ENCODE results near the gene AFF1.
"Not testable (repeated sequence)": the region's sequence is repeated elsewhere in the genome, so short reads cannot be mapped to it uniquely, and the experiment has no call there.

AFF1 gene

DNA sequence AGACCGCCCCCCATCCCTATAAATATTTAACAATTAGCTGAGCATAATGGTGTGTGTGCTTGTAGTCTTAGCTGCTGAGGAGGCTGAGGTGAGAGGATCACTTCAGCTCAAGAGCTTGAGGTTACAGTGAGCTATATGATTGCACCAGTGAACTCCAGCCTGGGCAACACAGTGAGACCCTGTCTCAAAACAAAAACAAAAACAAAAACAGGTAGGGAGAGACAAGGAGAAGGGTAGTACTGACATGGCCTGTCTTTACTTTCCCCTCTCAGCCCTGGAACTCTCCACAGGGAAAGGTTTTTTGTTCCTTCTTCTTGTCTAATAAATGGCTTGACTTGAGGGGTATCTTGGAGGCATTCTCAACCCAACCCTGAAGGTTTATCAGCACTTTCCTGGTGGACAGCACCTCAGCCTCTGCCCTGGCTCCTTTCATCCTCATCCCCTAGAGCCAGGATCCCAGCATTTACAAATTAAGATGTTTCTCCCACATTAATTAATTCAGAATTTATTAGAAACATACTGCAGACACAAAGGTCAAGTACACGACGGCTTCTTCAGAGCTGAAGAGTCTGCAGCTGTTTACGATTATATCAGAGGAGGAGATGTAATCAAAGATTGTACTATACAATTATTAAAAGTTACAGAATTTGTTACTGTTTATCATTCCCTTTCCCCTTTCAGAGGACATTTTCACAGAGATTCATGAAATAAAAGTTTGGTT is 131.8 kb downstream of the AFF1 start:
- FAIRE-seq: peak; percentile 89

DNA sequence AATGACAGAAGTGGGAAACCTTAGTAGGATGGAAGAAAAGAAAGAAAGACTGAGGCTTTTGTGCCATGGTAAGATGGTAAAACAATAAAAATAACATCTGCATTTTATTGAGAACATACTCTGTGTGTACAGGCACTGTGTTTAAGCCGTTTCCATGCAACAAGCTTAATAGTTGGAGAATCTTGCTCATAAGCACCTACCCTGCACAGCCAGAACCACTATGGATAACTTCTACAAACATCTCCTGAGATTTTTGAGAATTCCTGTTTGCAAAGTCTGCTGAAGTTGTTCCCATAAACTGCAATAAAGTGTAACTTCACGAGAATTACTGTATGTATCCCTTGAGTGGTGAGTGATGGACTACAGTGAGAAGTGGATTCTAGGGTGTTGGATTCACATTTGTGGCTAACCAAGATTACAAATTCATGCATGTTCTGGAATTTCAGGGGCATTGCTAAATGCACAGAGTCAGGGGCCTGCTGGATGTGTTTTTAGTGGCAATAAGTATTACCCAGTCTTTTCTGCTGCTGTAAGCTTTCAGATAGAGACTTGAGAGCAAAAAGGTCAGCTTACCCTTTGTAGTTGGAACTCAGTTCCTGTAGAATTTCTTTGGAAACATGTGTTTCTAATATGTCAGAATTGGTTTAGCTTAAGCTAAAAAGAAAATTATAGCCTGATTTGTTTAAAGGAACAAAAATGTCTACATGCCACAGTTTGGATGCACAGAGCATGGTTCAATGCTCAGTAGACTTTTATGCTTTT is 132.5 kb downstream of the AFF1 start:
- peak; percentile 86 for FAIRE-seq

DNA sequence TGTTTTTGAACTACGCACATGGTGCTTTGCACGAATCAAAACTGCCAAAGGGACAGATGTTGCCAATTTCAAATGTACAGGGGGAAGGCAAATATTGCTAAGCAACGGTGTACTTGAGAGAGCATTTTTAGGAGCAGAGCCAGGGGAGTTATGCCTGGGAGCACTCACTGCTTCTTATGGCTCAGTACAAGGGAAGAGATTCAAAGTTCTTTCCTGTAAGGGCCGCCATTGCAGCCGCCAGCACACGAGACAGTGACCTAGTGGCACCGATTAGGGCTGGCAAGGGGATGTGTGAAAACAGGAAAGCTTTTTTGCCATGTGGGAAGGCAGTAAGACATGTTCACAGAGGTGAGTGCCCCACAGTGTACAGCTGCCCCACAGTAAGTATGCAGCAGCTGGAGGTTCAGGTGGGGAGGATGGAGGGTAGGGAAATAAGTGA is 133.8 kb downstream of the AFF1 start:
- FAIRE-seq: no peak

DNA sequence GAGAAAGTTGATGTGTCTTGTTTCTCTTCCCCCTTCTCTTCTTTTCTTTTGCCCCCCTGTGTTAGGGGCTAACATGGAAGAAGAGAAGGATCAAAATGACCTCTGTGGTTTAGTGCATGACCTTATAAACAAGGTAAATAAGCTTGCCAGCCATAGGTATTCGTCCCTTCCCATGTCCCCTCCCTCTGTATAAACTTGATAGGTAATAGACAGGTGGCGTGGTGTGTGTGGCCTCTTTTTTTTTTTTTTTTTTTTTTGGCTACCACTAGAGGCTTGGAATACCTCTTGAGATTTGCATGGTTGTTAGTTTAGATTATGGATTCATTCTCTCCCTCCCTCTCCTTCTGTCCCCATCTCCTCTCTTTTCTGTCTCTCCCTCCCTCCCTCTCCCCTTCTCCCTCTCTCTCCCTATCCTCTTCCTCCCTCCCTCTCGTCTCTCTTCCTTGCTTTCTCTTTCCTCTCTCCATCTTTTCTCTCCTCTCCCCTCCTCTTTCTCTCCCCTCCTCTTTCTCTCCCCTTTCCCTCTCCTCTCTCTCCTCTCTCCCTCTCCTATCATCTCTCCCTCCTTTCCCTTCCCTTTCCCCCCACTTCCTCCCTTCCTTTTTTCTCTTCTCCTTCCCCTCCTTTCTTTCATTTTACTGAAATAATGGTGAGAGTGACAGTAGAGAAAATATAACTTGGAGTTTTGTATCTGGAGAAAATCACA is 134.4 kb downstream of the AFF1 start:
- no peak for FAIRE-seq

DNA sequence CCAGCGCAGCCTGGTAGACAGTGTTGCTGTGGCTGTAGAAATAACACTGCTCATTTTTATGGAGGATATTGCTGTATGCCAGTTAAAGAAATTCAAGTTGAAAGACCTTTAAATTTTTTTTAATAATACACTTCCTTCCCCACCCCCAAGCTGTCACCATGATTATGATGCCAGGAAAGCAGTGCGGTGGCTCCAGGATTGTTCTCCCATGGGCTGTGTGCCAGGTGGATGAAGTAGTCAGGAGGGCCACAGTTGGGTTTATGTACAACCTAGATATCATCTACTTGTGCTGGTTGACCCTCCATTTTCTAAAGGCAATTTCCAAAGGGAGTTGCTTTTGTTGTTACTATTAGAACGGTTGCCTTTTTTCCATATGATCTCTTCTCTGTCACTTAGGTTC is 136.6 kb downstream of the AFF1 start:
- no peak for FAIRE-seq

DNA sequence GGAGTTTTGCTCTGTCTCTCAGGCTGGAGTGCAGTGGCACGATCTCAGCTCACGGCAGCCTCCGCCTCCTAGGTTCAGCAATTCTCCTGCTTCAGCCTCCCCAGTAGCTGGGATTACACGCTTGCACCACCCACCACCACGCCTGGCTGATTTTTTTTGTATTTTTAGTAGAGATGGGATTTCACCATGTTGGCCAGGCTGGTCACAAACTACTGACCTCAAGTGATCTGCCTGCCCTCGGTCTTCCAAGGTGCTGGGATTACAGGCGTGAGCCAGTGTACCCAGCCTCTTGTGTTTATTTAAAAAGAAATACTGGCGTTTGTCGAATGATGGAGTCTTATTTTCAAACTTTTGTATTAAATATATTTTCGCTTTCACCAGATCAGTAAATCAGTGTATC is 137.7 kb downstream of the AFF1 start:
- FAIRE-seq: not testable (repeated sequence)

DNA sequence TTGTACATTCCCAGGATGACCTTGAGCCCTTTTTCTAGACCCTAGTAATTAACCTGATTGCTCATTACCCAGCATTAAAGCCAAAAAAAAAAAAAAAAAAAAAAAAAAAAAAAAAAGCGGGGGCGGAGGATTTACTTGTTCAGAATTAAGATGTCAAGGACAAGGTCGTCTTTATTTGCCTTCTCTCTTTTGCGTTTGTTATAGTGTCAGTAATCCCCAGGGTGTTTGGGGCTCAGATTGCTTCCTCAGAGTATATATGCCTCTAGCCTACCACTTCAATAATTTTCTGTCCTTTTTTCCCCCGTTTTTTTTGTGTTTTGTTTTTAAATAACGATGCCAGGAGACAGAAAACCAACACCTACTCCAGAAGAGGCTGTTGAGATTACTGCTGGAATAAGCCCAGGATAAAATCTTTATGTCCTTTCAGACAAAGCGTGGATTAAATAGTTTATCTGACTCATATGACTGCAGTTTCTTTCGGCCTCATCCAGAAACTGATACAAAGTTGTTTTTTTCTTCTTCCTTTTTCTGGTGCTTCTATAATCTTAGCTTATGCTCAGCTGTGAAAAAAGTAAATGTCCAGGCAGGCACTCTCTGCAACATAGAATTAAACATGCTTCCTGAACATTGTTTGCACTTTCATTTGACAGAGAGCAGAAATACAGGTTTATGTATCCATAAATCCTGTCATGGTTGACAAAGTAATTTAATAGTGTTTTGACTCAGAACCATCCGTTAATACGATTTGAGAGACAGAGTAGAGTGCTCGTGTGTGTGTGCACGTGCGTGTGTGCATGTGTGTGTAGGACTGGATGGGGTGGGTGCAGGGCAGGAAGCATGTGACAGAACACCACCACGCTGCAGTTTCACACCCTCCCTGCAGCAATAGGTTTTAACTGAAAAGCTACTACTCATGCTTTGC is 138.6 kb downstream of the AFF1 start:
- FAIRE-seq: peak; percentile 48

DNA sequence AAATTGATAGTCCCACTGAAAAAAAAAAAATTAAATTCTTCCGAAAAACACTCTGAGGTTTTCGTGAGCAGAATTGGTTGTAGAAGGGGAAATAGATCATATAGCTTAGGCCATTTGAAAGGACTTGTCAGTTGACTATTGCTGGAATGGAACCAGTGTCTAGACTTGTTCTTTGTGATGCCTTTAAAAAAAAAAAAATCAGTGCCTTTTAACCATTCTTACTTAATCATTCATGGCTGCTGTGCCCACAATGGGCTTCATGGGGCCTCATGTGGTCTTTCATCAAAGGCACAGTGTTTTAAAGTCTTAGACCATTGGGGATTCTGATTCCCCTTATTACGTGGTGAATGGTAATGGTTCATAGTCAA is 139.3 kb downstream of the AFF1 start:
- FAIRE-seq: no peak

DNA sequence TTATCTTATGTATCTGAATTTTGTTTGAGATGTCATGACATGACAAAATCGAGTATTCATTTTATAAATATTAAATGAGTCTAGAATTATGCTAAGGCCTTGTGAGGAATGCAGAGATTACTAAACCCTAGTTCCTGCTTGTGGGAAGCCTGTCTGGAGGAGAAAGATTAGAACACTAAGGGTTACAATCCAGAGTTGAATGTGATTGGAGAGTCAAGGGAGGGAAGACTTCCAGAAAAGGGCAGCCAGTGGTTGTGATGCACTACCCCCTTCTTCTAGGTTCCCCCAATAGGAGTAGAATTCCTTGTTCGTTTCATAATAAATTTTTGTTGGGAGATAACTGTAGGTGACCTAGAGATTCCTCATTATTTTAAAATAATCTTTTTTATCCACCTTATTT is 141.1 kb downstream of the AFF1 start:
- FAIRE-seq: no peak

DNA sequence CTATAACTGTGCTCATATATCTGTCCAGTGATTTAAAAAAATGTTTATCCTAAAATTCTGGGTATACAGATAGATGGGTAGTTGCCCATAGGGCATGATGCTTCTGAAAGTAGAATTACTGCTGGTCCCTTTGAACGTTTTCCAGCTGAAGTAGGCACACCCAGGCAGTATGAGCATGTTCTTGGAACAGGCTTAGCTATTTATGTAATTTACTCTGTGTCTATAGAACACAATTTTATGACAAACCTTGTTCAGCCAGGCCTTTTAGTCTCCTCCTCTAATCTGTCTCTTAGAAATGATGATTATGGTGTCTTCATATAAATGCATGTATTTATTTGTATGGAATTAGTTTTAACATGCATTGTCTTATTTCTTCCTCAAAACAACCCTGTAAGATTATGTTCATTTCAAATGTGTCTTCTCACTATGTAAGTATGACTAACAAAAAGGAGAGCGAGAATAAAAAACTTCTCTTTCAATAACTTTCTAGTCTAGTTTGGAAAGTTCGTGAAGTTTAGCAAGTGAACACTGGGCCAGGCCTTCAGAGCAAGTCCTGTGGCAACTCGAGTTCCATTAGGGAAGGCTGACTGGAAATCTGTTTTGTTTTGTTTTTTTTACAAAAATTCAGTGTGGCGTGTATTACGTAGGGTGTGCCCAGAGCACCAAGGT is 142.0 kb downstream of the AFF1 start:
- FAIRE-seq: no peak

DNA sequence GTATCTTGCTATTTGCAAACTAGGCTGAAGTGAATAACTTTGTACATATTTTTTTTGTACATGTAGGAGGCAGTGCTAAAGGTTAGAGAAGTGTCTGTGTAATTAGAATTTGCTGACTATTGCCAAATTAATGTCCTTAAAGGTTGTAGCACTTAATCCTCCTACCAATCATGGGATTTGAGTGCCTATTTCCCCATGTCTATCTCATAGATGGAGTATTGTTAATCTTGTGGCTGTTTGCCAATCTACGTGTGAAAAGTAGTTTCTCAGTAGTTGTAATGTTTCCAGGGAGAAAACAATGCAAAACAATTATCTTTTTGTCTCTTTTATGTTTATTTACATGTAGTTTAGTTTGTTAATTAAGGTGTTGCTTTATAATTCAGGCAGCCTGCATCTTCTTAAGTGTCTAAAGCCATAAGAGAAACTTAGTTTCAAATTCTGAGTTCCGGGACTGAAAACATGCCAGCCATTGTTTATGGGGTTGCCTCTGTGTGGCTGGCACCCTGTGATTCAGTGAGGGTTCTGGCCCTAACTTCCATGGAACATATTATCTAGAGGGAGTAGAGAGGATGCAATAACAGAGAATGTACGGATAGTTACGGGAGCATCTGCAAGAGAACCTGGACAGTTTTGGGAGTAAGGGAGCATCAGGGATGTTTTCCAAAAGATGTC is 143.2 kb downstream of the AFF1 start:
- no peak for FAIRE-seq

DNA sequence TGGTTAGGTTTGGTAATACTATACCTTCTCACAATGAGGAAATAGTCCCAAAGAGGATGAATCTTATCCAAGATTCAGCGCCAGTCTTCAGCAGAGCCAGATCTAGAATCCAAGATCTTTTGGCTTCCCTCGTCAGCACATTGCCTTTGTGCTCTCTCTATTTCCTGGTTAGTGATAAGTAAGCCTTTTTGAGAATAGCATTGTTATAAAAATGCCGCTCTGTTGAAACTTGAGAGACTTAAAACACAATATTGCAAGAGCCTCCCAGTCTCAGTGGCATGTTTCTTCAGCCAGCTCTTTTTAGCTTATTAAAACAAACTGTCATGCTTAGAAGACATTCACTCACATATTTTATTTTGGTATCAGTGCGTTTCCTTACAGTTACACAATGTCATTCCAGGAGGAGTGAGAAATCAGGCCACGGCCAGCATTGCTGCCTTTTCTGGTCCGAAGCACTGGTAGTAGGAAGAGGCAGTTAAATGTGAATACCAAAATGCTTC is 144.2 kb downstream of the AFF1 start:
- FAIRE-seq: peak; percentile 50

DNA sequence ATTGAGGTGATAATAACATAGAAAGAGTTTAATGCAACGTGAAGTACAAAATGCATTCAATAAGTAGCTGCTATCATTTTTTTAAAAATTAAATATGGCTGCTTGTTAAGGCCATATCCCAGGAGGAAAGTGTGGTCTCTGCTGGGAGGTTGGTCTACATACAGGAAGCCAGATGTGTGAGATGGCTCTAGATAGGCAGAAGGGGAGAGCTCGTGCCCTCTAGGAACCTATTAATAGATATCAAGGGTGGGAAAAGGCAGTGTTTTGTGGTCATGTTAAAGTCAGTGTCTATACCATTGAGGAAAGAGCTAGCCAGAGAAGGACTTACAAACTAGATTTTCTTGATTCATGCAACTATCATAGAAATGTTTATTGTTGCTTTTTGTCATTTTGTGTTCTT is 145.2 kb downstream of the AFF1 start:
- FAIRE-seq: no peak

DNA sequence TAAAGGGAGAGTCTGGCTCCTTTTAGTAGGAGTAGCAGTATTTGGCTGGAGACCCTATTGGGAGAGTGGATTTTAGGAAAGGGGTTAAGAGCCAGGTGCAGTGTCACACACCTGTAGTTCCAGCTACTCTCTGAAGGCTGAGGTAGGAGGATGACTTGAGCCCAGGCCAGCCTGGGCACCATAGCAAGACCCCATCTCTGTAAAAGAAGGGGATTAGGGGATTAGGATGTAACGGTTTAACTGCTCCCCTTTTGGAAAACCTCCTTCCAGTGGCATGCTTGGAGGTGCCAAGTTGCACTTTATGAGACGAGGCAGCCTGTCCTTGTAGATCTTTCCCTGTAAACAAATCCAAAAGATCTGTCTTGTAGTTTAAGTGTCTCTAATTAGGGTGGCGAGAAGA is 145.7 kb downstream of the AFF1 start:
- no peak for FAIRE-seq

DNA sequence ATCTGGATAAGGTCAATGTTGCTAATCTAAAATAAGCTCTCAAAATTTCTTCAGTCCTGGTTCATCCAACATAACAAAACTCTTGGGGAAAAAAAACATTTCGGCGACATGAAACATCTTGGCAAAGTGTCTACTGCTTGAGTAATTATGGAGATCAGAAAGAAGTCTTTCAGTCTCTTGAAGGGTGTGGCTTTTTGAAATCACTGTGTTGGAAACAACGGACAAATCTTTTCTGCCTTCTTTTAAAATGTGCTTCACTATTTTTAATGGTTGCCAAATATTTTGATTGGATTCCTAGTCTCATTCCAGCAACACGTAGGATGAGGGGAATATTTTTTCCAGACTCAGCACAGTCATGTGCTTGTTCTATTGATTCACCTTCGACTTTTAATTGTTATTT is 147.0 kb downstream of the AFF1 start:
- no peak for FAIRE-seq

DNA sequence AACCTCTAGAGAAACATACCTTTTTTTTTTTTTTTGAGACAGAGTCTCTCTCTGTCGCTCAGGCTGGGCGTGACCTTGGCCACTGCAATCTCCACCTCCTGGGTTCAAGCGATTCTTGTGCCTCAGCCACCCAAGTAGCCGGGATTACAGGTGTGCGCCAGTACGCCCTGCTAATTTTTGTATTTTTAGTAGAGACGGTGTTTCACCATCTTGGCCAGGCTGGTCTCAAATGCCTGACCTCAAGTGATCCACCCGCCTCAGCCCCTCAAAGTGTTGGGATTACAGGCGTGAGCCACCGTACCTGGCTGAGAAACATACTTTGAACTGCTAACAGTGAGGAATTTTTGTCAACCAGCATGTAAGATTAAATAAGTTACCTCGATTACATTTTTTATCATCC is 150.9 kb downstream of the AFF1 start:
- not testable (repeated sequence) for FAIRE-seq

DNA sequence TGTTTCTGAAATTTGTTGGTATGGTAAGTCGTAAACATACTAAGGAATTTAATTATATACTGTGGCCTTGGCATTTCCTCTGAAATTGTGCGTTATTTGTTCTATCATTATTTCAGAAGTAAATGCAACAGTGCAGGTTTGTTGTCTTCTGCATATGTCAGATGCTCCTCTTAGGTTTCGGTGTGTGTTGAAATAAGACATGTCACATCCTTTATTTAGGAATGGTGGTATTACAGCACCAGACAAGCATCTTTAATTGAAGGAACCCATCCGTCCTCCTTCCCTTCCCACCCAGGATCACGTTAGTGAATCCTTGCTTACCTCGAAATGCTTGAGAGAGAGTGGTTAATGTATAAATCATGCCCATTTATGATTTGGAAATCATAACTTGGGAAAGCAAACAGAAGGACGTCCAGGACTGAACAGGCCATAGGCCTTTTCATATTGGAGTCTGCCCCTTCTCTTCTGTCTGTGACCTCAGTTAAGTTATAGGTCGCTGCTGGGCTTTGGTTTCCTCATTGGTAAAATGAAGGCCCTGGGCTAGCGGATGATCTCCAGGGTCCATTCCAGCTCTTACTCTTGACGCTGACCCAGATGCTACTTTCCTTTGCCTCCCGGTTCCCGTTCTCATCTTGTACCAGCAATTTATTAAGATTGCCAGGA is 151.5 kb downstream of the AFF1 start:
- no peak for FAIRE-seq

DNA sequence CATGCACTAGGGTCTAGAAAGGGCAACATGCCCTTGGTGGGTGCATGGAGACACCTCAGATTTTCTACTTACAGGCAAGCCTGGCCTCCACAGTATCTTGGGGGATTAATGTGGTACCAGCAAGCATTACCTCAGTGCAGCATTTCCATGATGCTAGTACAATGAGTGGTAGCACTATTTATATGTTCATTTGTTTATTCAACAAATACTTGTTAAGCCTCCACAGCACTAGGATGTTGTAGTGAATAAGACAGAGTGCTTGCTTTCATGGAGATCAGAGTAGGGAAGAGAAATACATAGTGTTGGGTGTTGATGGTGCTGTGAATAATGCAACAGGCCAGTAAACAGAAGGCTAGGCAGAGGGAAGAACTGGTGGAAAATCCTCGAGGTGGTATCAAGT is 152.2 kb downstream of the AFF1 start:
- FAIRE-seq: no peak

DNA sequence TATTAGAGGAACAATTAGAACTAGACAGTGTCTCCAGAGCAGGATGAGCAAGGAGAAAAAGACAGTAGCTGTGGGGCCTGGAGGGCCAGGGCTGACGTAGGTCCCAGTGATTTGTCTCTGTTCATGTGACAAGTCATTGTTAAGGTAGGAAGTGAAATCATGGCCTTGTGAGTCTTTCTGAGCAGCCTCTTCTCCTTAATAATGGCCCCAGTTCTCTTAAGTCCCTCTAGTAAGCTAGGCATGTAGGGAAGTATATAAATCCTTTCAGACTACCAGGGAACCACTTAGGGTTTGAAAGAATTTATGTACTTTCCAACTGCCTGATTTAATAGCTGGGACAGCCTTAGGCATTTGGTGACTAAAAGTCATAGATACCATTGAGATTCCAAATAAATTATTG is 152.6 kb downstream of the AFF1 start:
- no peak for FAIRE-seq

DNA sequence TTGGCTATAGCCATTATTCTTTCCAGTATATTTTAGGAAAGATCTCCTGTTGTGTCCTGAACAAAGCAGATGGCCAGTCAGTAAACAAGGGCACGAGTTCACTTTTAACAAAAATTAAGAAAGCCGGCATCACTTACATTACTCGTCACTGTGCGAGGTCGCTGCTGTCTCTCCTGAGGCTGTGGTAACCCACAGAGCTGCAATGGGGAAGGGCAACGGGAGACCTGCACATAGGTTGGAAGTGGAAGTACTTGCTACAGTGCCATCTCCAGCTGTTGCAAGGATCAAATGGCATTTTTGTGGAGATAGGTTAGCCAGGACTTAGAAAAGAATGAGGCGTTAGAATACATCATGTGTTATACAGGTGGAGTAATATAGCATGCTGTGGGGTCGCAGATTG is 153.4 kb downstream of the AFF1 start:
- no peak for FAIRE-seq

DNA sequence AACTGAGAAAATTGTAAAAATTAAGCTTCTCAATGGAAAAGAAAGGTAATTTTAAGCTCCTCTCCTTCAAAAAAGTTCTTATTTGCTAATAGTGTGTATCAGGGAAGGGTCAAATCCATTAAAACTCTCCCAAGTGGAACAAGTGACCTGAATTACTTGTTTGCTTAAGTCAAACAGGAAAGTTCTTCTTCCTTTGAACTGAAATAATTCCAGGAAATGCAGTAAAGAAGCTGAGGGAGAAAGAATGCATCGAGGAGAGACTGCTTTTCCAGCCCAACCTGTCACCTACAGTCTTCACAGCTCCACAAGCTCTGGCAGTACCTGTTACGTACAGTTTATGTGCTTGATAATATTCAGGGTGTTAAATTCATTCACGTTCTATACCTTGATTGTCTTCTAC is 154.6 kb downstream of the AFF1 start:
- peak; percentile 48 for FAIRE-seq
